ENCODE measurements around the gene TSGA10IP.

DNA sequence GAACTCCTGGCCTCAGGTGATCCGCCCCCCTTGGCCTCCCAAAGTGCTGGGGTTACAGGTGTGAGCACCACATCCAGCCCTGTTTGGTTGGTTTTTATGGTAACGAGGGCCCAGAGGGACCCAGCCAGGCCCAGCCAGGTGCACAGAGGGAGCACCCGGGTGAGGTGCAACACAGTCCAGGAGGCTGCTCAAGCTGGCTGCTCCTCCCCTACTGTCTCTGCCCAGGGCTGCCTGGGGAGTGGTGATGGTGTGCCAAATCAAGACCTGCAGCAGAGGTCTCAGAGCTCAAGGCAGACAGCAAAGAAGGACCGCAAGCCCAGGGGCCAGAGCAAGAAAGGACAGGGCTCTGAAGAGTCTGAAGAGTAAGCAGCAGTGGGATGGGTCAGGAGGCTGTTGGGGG, 1.4 kb downstream of the TSGA10IP start:
- TF ChIP-seq ZNF274 (IDR thresholded peaks at IDR 0.05; ENCODE audit: low read depth, low read length) (no peak), YY1 (IDR thresholded peaks at IDR 0.05; ENCODE audit: insufficient read depth, insufficient read length) (no peak)
